Activated T-cell treated with anti-CD3 and anti-CD28 coated beads for 1 hour (primary cell): ENCODE data around the gene FBXL4.

ENCODE experiments used
- DNase-seq: peaks from one replicate; pipeline ENCODE4 v3.0.0-alpha.2; 2020; ENCODE audit warnings: low read depth

FBXL4 gene

GRCh38 chr6:98838975-98839374 is 108.8 kb downstream of the FBXL4 start:
- no peak for DNase-seq

DNA sequence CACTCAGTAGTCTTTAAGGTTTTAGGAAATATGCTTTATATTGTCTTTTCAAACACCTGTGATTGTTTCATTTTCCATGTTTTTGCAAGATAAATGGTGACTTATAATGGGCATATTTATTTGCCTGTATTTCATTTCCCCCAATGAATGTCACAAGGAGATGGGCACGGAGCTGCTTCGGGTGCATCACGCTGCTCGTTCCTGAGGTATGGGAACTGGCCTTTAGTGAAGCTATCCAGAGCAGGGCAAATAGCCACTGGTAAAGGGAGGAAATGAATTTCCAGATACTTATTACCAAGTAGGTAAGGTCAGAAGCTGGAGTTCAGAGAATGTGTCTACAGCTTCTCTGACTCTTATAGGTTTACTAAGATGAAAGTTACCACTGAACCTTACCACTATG is 109.7 kb downstream of the FBXL4 start:
- DNase-seq: no peak

GRCh38 chr6:98836962-98837944 is 110.5 kb downstream of the FBXL4 start:
- no peak for DNase-seq

GRCh38 chr6:98836025-98836961 is 111.5 kb downstream of the FBXL4 start:
- no peak for DNase-seq

DNA sequence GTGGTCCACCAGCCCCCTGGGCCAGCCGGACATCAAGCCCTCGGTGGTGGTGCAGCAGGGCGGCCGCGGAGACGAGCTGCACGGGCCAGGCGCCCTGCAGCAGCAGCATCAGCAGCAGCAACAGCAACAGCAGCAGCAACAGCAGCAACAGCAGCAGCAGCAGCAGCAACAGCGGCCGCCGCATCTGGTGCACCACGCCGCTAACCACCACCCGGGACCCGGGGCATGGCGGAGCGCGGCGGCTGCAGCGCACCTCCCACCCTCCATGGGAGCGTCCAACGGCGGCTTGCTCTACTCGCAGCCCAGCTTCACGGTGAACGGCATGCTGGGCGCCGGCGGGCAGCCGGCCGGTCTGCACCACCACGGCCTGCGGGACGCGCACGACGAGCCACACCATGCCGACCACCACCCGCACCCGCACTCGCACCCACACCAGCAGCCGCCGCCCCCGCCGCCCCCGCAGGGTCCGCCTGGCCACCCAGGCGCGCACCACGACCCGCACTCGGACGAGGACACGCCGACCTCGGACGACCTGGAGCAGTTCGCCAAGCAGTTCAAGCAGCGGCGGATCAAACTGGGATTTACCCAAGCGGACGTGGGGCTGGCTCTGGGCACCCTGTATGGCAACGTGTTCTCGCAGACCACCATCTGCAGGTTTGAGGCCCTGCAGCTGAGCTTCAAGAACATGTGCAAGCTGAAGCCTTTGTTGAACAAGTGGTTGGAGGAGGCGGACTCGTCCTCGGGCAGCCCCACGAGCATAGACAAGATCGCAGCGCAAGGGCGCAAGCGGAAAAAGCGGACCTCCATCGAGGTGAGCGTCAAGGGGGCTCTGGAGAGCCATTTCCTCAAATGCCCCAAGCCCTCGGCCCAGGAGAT is 112.4 kb downstream of the FBXL4 start:
- no peak for DNase-seq

DNA sequence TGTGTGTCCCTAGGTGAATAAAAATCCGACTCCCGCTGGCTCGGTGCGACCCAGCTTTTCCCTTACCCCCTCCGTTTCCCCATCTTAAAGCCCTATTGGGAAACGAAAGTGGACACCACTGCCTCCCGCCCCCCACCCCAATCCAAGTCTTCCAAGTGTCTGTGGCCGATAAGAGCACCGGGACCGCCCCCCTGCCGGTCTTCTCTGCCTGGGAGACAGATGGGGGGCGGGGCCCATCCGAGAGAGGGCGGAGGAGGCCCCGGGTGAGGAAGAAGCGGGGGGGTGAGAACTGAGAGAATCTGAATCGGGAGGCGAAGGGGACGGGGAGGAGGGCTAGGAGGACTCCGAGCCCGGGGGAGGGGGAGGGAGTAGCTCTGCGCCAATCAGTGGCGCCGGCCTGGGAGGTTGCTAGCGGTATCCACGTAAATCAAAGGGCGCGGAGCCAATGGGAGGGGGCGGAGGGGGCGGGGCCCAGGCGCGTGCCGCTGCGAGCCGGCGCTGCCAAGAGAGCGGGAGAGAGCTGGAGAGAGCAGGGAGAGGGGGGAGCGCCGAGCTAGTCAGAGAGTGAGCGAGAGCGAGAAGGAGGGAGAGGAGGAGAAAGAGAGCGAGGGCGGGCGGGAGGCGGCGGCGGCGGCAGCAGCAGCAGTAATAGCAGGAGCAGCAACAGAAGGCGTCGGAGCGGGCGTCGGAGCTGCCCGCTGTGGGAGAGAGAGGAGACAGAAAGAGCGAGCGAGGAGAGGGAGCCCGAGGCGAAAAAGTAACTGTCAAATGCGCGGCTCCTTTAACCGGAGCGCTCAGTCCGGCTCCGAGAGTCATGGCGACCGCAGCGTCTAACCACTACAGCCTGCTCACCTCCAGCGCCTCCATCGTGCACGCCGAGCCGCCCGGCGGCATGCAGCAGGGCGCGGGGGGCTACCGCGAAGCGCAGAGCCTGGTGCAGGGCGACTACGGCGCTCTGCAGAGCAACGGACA is 113.4 kb downstream of the FBXL4 start, which contains the start of gene POU3F2:
Gene POU3F2, plus strand, starts transcription at position 515 of the 972 bp plus-strand sequence. Its CDS starts 300 bp downstream, at position 815.
- DNase-seq: peak; percentile 44

GRCh38 chr6:98833307-98834059 is 114.3 kb downstream of the FBXL4 start:
- no peak for DNase-seq

GRCh38 chr6:98833057-98833306 is 114.8 kb downstream of the FBXL4 start:
- DNase-seq: no peak

DNA sequence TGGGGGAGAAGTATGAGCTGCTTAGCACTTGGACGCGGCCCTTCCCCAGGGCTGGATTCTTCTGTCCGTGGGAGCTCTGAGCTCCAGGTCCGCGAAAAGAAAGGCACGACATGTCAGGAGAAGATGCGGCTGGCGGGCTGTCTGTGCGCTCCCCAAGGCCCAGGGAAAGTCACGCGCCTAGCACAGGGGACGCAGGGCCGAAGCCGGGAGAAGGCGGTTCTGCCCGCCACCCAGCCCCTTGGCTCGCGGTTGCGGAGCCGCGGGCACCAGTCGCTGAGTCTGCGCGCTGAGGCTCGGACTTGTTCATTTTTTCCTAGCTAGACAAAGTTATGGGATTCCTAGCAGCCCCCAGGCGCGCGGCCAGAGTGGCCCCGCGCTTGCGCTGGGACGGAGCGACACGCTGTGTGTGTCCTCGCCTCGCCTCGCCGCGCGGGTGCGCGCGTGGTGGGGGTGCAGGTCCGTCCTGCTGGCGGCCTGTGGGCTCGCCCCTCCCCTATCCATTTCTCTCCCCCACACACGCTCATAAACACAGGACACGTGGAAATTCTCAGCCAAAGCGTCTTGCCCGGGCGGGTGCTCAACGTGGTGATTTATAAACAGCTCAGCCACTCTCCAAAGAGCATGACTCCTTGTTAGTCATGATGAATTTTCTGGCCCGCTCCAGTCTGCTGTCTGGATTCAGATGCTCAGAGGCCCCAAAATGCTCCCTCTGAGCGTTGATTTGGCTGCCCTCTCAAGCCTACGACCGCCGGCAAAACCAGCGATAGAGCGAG is 115.3 kb downstream of the FBXL4 start:
- DNase-seq: no peak

- no peak for DNase-seq
Observed at GRCh38 chr6:98831959-98832283, 115.8 kb downstream of the FBXL4 start.

GRCh38 chr6:98831057-98831958 is 116.4 kb downstream of the FBXL4 start:
- no peak for DNase-seq

DNA sequence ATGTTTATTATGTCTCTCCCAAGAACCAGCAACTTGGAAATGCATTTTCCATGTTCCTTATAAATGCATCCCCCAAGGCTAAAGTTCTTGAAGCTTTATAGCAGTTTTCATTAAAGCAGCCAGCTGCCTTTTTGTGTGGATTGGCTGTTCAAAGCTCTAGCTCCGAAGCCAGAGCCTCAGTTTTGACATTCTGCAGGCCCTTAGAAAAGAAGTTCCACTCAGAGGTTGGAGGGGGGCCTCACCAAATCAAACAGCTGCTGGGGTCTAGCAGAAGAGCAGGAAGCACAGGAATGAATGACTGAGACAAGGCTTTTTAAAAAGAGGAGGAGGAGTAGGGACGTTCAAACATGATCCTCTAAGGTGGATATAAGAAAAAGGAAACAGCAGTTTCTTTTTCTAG is 117.6 kb downstream of the FBXL4 start:
- no peak for DNase-seq

DNA sequence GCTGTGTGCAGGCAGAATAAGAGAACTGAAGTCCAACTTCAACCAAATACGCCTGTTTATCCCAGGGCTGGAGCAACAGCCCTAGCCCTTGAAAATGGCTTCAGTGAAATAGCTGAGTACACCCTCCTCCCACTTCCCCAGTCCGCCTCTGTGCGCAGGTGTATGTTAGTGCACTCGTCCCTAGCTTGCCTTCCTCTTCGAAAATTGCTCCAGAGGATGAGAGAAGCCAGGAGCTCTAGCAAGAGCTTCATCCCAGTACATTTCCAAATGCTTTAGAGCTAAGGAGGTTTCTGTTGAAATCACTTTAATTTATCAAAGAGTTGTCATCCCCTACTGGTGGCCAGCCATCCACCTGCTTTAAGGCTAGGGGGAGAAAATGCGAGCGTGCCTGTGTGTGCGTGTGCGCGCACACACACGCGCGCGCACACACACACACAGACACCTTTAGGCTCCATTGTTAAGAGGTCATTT is 118.8 kb downstream of the FBXL4 start:
- DNase-seq: no peak

GRCh38 chr6:98828211-98828788 is 119.4 kb downstream of the FBXL4 start:
- DNase-seq: no peak

DNA sequence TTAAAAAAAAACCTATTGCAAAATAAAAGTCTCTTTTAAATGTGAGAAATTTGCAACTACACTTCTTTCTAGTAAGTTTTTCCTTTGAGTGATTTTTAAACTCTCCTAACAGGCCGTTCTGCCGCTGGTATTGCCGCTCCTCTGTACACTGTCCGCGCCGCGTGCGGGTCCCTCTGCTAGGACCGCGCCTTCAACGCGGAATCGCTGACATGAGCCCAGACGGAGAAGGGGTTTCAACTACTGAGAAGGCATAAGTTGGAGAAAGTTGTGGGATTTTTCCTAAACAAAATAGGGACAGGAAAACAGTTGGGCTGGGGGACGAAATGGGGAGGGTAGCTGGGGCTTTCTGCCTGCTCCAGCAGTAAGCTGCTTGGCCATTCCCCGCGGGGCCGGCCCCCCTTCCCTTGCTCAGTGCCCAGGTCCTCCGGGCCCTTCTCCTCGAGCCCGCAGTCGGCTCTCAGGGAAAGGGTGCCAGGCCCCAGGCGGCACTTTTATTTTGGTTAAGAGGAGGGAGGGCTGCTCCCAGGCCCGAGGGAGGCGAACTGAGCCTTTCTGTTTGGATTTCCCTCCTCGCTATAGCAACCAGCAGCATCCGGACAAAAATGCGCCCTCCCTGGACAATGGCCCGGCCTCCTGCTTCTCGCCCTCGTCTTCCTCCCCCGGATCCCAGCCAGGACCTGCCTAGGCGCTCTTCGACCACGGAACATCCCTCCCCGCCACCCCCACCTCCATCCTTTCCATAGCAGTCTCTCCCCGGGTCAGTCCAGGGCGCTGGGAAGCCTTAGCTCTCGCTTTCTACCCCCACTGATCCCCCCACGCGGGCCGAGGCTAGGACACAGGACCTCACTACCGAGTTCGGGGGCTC is 120.2 kb downstream of the FBXL4 start:
- no peak for DNase-seq

DNA sequence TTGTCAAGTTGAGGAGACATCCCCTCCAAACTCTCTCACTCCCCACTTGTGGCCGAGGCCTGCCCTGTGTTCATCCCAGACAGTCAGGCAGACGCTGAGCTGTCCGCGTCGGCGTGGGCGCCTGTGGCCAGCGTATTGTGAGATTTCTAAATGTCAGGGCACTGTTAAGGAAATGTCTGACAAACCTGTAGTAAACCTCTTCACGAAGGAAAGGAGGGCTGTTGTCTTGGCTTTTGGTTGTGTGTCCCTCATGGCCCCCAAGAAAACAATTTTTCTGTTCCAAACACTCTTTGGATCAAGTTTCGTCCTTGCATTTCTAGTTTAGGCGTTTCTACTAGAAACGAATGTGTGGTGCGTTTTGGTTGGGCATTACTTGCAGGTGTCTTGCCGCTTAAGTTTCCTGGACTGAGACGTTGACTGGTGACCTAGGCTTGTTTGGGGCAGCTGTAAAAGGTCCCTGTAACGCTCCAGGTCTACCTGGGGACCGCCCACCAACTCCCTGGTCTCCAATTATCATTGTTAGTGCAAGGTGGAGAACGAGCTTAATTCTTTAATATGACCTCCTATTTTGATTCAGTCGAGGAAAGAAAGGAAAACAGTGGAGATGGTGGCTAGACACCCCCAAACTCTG is 122.0 kb downstream of the FBXL4 start:
- no peak for DNase-seq
